ENCODE results near the gene CRIP1.

CRIP1 gene

GRCh38 chr14:105492031-105492970 is 5.6 kb downstream of the CRIP1 start:
- ATAC-seq: no peak
- DNase-seq: peak; percentile 3

- ATAC-seq (no peak), DNase-seq (peak; percentile 7)
Measured at GRCh38 chr14:105492971-105493871, 6.5 kb downstream of the CRIP1 start.

- DNase-seq (no peak), ATAC-seq (no peak)
Measured at GRCh38 chr14:105493921-105494605, 7.4 kb downstream of the CRIP1 start.

- ATAC-seq (no peak), DNase-seq (no peak)
Measured at GRCh38 chr14:105494606-105494929, 7.9 kb downstream of the CRIP1 start.

GRCh38 chr14:105495101-105495989 is 8.7 kb downstream of the CRIP1 start:
- no peak for ATAC-seq
- DNase-seq: no peak

- peak; percentile 5 for DNase-seq
- no peak for ATAC-seq
Measured at GRCh38 chr14:105495990-105496830, 9.5 kb downstream of the CRIP1 start.

- DNase-seq (no peak), ATAC-seq (no peak)
Measured at GRCh38 chr14:105496831-105497591, 10.3 kb downstream of the CRIP1 start.

GRCh38 chr14:105497671-105498429 is 11.2 kb downstream of the CRIP1 start:
- no peak for DNase-seq
- no peak for ATAC-seq

- DNase-seq (no peak), ATAC-seq (no peak)
Measured at GRCh38 chr14:105498430-105499255, 12.0 kb downstream of the CRIP1 start.

- no peak for ATAC-seq
- DNase-seq: no peak
Measured at GRCh38 chr14:105499256-105500035, 12.8 kb downstream of the CRIP1 start.

- no peak for ATAC-seq
- DNase-seq: no peak
Measured at GRCh38 chr14:105500036-105500725, 13.5 kb downstream of the CRIP1 start.

- DNase-seq (no peak), ATAC-seq (no peak)
Measured at GRCh38 chr14:105500726-105501101, 14.0 kb downstream of the CRIP1 start.

GRCh38 chr14:105501504-105502291 is 15.0 kb downstream of the CRIP1 start:
- DNase-seq (no peak), ATAC-seq (no peak)

- peak; percentile 5 for ATAC-seq
- no peak for DNase-seq
Measured at GRCh38 chr14:105502446-105503295, 16.0 kb downstream of the CRIP1 start.

GRCh38 chr14:105503296-105503640 is 16.6 kb downstream of the CRIP1 start:
- ATAC-seq (no peak), DNase-seq (no peak)

Measured in stimulated activated naive CD8-positive, alpha-beta T cell treated with anti-CD3 and anti-CD28 coated beads, Interleukin-15, Interleukin-2, amounts not matched to agents 100 U/mL and 50 U/mL, for 24 hours (primary cell).